ENCODE measurements around the gene ULK4.

GRCh38 chr3:41469083-41469482 lies 492.8 kb downstream of the ULK4 start:
- no peak for TF ChIP-seq POLR2A (IDR thresholded peaks at IDR 0.05; ENCODE audit: low read depth, low read length)
- no peak for TF ChIP-seq POLR2AphosphoS5 (IDR thresholded peaks at IDR 0.05; ENCODE audit: low read depth, low read length)
- TF ChIP-seq POU2F2 (IDR thresholded peaks at IDR 0.05; ENCODE audit: low read depth, low read length), result no peak
- TF ChIP-seq SPI1 (IDR thresholded peaks at IDR 0.05; ENCODE audit: low read depth, low read length), result no peak

Data from GM12891 (cell line).